ENCODE measurements around the gene RASSF1. TPM values are rescaled to one million over a fixed set of nuclear protein-coding genes. Genes with fewer than 3 reads are reported as not detected.
A peak's percentile ranks its signal among the peaks of the same experiment; 100 is the strongest.

The RASSF1 gene
- total and polyA plus RNA-seq, 2 of the 13 experiments (the other 11 are each of a cell fraction or from before 2014, with no cell fraction given) = 10.2 to 27.5 TPM

DNA sequence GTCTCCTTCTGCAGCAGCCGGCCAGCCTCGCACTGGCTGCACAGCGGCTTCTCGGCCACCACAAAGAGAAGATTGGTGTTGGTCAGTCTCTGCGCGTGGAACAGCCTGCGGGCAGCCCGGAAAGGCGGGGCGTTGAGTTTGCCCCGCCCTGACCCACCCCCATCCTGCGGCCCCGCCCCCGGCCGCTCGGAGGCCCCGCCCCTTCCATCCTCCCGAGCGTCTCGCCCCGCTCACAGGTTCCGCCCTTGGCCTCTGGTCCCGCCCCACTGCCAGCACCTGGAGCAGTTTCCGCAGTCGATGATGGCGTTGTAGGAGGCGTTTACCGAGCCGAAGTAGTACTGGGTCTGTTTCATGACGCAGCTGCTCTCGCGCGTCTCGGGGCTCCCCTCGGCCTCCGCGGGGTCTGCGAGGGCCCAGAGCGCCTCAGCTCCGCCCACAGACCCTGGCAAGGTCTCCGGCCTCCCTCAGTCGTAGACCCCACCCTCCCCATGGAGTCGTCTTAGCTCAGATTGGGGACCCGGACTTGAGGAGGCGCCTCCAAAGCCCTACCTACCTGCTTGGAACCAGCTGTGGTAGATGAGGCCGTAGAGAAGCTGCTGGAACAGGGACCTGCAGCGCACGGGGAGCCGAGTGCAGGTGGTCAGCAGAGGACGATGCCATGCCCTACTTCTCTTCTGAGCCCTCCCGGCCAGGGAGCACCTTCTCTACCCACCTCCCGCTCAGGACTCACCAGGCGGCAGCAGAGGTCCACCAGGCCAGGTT, 24.6 kb upstream of the RASSF1 start (continued):
- TF ChIP-seq, protein P1, sequence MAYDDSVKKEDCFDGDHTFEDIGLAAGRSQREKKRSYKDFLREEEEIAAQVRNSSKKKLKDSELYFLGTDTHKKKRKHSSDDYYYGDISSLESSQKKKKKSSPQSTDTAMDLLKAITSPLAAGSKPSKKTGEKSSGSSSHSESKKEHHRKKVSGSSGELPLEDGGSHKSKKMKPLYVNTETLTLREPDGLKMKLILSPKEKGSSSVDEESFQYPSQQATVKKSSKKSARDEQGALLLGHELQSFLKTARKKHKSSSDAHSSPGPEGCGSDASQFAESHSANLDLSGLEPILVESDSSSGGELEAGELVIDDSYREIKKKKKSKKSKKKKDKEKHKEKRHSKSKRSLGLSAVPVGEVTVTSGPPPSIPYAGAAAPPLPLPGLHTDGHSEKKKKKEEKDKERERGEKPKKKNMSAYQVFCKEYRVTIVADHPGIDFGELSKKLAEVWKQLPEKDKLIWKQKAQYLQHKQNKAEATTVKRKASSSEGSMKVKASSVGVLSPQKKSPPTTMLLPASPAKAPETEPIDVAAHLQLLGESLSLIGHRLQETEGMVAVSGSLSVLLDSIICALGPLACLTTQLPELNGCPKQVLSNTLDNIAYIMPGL (CRISPR knock-in tag; IDR thresholded peaks at IDR 0.05; ENCODE audit: borderline replicate concordance in 1 of 2, low read depth in 1 of 2) = no peak
- TF ChIP-seq THAP11 (CRISPR knock-in tag; IDR thresholded peaks at IDR 0.05) (0 out of 2 replicates have a peak, but pooled peaks have one; percentile 19), CENPT (CRISPR knock-in tag; IDR thresholded peaks at IDR 0.05; ENCODE audit: low read depth) (no peak), MAFG (CRISPR knock-in tag; IDR thresholded peaks at IDR 0.05) (no peak), NFKB2 (CRISPR knock-in tag; IDR thresholded peaks at IDR 0.05; ENCODE audit: borderline replicate concordance) (no peak), NONO (IDR thresholded peaks at IDR 0.05) (no peak), NONO (CRISPR knock-in tag; conservative IDR thresholded peaks at IDR 0.05) (no peak)

DNA sequence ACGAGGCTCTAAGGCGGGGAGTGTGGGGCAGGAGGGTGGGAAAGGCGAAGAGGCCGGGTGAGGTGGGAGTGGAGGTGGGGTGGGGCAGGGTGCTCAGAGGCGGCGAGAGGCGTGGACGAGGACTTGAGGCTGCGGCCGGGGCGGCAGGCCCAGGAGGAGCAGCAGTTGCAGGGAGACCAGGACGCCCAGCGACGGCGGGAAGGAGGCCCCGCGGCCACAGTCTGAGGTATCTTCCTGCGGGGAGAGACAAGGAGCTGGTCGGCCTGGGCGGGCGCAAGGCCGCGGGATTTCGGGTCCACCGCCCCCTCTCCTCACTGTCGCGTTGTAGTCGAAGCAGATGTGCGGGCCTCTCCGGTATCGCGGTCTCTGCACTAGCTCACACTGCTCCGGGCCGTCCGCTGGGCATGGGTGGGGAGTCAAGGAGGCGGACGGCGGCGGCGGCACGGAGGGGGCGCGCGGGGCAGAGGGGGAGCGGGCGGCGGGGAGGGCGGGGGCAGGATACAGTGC, 24.0 kb upstream of the RASSF1 start:
- Histone ChIP-seq H3K9ac (ENCODE audit: insufficient read depth, low read depth, low read length) (no peak overlapping the region), H3K4me3 (replicated peaks in 1 of 3; ENCODE audit: insufficient read depth in 1 of 3, low read depth in 2 of 3, low read length in 3 of 3) (no peak overlapping the region), H3K4me2 (ENCODE audit: low read depth, low read length) (no peak overlapping the region), H2AFZ (ENCODE audit: low read length) (no peak overlapping the region), H3K79me2 (ENCODE audit: insufficient read depth, low read length) (no peaks in the 10 kb centered on the region), H3K27ac (ENCODE audit: extremely low read length, insufficient read depth, low read length) (no peak overlapping the region), H3K9me3 (ENCODE audit: low read length) (no peaks in the 10 kb centered on the region), H4K20me1 (ENCODE audit: insufficient read depth, low read length) (no peaks in the 10 kb centered on the region), H3K4me1 (ENCODE audit: insufficient read depth, low read length) (peaks cover 6% of the 10 kb centered on the region), H3K27me3 (ENCODE audit: control insufficient read depth in 1 of 2, insufficient read depth in 2 of 2, low read length in 2 of 2) (peaks cover 15 to 57% of the 10 kb centered on the region in 2 experiments; a peak in 4 of 5 replicates), H3K36me3 (replicated peaks in 1 of 2; ENCODE audit: control insufficient read depth in 1 of 2, insufficient read depth in 2 of 2, low read length in 2 of 2) (no peaks in the 10 kb centered on the region)
- in situ Hi-C loops (cut with HindIII; ENCODE audit: extremely low pct_ligation_motif_present, low pct_unique_long_range_greater_than_20kb) = no loop called here
- POLR2A ChIA-PET = no interaction called here
- CTCF ChIA-PET (ENCODE audit: low intra/inter-chr PET ratio, low total read pairs) = no interaction called here
- intact Hi-C loops (cut with micrococcal nuclease; ENCODE audit: unreplicated experiment) = no loop called here
- no TSS peak for BruUV-seq (replicated peaks)
- no peak for FAIRE-seq
- no peak for DNase-seq (ENCODE audit: low spot score)
- ATAC-seq = no peak
- TF ChIP-seq, protein P2, sequence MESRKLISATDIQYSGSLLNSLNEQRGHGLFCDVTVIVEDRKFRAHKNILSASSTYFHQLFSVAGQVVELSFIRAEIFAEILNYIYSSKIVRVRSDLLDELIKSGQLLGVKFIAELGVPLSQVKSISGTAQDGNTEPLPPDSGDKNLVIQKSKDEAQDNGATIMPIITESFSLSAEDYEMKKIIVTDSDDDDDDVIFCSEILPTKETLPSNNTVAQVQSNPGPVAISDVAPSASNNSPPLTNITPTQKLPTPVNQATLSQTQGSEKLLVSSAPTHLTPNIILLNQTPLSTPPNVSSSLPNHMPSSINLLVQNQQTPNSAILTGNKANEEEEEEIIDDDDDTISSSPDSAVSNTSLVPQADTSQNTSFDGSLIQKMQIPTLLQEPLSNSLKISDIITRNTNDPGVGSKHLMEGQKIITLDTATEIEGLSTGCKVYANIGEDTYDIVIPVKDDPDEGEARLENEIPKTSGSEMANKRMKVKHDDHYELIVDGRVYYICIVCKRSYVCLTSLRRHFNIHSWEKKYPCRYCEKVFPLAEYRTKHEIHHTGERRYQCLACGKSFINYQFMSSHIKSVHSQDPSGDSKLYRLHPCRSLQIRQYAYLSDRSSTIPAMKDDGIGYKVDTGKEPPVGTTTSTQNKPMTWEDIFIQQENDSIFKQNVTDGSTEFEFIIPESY (CRISPR knock-in tag; IDR thresholded peaks at IDR 0.05) = peak; percentile 34; the same call in 1 of the 2 replicates
- TF ChIP-seq ATF1 (CRISPR knock-in tag; IDR thresholded peaks at IDR 0.05) (no peak), HNRNPK (IDR thresholded peaks at IDR 0.05; ENCODE audit: low read depth, low read length, poor library complexity, severe bottlenecking) (peak; percentile 28)
- 78% methylated on average over 47 of the region's 48 CpGs for WGBS (ENCODE audit: low lambda C conversion rate)
